Limb (tissue), 2 donors: ENCODE results near the gene PDGFC.
"Not testable (repeated sequence)": the region's sequence is repeated elsewhere in the genome, so short reads cannot be mapped to it uniquely, and the experiment has no call there.

Experiments used
- DNase-seq, 2 donors: peaks; one replicate each; pipeline ENCODE4 v3.0.0-alpha.2; 2016; ENCODE audit errors: extremely low spot score in 2 of 2

Gene PDGFC

DNA sequence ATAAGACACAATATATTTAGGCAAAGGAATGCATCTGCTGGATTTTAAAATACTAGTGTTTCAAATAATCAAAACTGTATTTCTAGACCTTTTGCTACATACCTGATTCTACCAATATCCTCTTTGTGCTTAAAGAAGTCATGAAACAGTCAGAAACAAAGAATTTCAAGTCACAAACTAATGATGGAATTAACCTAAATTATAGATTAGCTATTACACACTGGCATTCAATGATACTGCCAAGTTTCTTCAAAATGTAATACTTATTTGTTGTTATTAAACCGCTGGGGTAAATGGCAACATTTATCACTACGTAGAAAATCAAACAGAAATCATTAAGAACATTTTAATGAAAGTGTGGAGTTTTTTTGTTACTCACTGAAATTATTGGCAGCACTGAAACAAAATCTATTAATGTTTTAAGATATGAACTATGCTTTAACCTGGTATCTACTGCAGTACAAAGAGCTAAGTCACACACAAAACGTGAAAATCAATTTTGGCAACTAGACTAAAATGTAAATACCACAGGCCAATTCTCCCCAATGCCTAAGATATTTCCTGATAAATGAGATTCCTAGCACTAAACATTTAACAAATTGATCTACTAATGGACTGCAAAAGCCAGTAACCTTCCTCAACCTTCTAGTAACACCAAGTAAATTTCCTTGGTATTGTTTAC, 19.4 kb downstream of the PDGFC start:
- DNase-seq: no peak

- no peak for DNase-seq
These were observed 20.7 kb downstream of the PDGFC start for GRCh38 chr4:156950948-156951347.

GRCh38 chr4:156950090-156950489, 21.5 kb downstream of the PDGFC start:
- no peak for DNase-seq

DNA sequence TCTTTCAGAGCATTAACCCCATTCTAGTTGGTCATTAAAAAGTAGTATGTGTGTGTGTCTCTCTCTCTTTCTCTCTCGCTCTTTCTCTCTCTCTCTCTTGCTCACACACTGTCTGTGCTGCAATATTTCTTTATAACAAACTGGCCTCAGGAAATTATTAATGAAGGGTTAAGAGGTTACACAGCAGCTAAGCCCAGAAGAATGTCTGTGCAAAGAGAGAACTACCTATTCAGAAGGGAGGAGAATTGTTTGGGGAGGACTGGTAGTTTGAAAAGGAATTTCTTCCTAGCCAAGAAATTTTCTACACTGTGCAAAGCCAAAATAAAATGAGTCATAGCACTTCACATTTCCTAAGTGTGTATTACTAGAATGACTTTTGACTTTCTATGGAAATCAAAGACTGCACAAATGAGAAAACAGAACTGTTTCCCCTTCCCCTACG, 22.2 kb downstream of the PDGFC start:
- no peak for DNase-seq

GRCh38 chr4:156948738-156949137, 22.9 kb downstream of the PDGFC start:
- no peak for DNase-seq

GRCh38 chr4:156948133-156948532, 23.5 kb downstream of the PDGFC start:
- DNase-seq: no peak

GRCh38 chr4:156946516-156947424, 24.8 kb downstream of the PDGFC start:
- no peak for DNase-seq

DNA sequence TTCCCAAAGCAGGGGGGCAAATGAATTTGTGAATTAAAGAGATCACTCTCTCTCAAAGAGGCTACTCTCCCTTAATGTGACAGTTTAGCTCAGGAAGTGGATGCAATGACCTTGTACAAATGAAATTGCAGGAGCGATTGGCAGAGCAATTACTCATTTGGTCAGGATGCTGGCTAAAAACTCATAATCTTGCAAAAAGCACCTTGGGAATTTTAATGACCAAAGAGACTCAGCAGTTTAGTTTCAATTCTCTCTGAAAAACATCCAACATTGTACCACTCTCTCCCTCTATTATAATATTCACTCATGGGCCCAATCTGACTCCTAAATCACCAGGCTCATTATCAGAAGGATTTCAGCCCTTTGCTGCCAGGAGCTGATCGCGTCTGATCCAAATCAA, 26.1 kb downstream of the PDGFC start:
- no peak for DNase-seq

- no peak for DNase-seq
These were observed 28.6 kb downstream of the PDGFC start for GRCh38 chr4:156942991-156943390.

GRCh38 chr4:156941940-156942548, 29.6 kb downstream of the PDGFC start:
- peak; percentile 58 to 83 for DNase-seq

GRCh38 chr4:156939801-156940200, 31.8 kb downstream of the PDGFC start:
- DNase-seq: no peak

- DNase-seq: no peak
These were observed 32.5 kb downstream of the PDGFC start for GRCh38 chr4:156939139-156939538.

DNA sequence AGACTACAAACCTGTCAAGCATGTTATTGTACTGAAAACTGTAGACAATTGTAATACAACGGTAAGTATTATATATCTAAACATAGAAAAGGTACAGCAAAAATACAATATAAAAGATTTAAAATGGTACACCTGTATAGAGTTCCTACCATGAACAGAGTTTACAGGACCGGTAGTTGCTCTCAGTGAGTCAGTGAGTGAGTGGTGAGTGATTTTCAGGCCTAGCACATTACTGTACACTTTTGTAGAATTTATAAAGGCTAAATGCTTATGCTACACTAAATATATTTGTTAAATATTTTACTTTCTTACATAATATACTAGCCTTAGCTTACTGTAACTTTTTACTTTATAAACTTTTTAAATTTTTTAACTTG, 37.4 kb downstream of the PDGFC start:
- DNase-seq: no peak

GRCh38 chr4:156933633-156934258, 37.9 kb downstream of the PDGFC start:
- no peak for DNase-seq

DNA sequence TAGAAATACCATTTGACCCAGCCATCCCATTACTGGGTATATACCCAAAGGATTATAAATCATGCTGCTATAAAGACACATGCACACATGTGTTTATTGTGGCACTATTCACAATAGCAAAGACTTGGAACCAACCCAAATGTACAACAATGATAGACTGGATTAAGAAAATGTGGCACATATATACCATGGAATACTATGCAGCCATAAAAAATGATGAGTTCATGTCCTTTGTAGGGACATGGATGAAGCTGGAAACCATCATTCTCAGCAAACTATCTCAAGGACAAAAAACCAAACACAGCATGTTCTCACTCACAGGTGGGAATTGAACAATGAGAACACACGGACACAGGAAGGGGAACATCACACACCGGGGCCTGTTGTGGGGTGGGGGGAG, 39.2 kb downstream of the PDGFC start:
- DNase-seq: not testable (repeated sequence)

- no peak for DNase-seq
These were observed 40.3 kb downstream of the PDGFC start for GRCh38 chr4:156931267-156931666.

DNA sequence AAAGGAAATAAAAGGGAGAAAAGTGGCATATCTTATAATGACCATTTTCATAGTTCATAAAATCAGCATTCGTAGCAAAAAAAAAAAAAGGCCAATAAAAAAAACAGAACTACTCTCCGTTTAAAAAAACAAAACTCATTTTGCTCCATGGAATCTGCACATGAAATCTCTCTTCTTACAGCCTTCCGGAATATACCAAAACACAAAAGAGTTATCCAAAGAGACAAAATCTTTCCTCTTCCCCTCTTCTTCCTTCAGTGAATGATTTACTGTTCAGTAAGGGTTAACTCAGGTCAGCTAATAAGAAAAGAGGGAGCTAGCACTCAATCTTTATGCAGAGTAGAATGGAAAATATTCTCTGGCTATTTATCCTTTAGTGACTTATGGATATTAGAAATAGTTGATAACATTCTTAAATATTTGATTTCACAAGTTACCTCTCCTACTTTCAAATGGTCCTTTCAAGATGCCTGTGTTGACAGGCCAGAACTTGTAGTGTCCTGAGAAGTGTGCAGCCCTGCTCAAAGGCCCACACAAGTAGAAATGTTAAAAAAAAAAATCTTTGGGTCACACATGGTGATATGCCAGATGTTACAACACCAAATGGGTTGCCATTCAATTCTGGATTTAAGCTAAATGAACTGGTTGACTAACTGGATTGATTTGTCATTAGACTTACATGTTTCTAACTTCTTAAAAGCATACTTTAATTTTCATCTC, 42.1 kb downstream of the PDGFC start:
- DNase-seq: no peak

DNA sequence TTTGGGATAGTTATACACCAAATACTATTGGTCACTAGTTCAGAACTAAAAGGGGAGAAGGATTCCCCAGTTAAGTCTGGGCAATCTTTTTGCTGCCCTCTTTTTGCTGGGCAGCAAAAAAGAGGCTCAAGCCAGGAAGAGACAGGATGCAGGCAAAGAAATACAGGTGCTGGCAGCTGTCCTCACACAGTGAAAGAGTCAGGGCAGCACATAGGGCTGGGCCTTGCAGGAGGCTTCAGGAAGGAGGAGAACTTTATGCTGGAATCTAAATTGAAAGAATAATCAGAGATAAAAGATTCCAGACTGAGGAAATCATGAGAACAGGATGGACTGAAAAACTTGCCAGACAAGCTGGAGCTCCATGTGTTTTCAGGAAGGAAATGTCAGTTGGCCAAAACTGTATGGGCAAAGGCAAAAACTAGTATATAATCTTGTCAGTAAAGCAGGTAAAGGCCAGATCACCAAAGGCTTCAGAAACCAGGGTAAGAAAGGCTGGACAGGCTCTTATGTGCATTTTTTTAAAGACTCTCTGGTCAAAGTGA, 46.8 kb downstream of the PDGFC start:
- DNase-seq: no peak

DNA sequence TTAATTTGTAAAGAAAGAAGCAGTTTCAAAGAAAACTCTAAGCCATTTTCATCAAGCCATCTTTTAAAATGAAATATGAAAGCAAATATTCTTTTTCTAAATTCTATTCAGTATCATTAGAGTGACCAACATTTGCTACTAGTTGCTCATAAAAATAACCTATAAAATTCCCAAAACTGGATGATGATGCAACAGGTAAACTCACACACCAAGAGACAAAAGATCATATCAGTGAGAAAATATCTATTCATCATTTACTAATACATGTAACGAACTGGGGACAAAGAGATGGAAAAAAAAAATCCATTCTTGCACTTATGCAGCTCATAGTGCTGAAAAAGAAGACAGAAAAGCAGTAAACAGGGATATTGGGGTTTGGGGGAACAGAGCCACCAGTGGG, 48.1 kb downstream of the PDGFC start:
- no peak for DNase-seq

- no peak for DNase-seq
These were observed 56.4 kb downstream of the PDGFC start for GRCh38 chr4:156915221-156915620.

- DNase-seq: no peak
These were observed 58.4 kb downstream of the PDGFC start for GRCh38 chr4:156913234-156913633.
